Fibroblast of lung (primary cell): ENCODE measurements around the gene SMYD1.

Source experiments
- EZH2 ChIP-seq: IDR thresholded peaks from 2 replicates; pipeline ENCODE4 v1.5.1; 2012; ENCODE audit warnings: low read length, control low read depth, mild to moderate bottlenecking; ENCODE audit errors: missing control alignments
- TF ChIP-seq, protein P1 (sequence below), 2 donors: IDR thresholded peaks in 1 of 2; conservative IDR thresholded peaks in 1 of 2; 1 replicate in 1 of 2; 2 replicates in 1 of 2; pipeline ENCODE4 v1.5.1; 2011 to 2012; ENCODE audit warnings: low read length in 2 of 2, control low read depth in 1 of 2, inconsistent platforms in 1 of 2, low read depth in 1 of 2, mild to moderate bottlenecking in 1 of 2

DNA sequence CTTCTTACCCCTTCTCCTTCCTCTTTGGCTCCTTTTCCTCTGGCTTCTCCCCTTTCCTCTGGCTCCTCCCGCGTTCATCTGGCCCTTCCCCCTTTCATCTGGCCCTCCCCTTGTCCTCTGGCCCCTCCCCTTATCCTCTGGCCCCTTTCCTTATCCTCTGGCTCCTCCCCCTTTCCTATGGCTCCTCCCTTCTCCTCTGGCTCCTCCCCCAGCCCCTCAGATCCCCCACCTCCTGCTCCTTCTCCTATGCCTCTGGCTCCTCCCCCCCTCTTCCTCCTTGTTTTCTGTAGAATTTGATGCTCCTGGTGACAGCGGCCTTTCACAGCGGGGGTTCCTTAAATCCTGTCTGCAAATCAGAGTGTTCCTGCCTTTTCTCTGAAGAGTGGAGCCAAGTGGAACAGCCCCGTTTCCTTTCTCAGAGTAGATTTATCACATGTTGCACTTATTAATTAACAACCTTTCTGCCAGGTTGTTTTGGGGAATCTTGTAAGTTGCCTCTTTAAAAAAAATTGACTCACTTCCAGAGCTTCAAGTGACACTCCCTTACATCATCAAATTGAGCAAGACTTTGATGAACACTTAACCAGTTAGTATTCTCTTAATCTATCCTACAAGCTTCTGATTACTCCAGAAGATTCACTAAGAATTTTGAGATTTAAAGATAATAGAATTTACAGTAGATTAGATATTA lies 32.3 kb downstream of the SMYD1 start:
- TF ChIP-seq EZH2 = no peak
- TF ChIP-seq, protein P1, sequence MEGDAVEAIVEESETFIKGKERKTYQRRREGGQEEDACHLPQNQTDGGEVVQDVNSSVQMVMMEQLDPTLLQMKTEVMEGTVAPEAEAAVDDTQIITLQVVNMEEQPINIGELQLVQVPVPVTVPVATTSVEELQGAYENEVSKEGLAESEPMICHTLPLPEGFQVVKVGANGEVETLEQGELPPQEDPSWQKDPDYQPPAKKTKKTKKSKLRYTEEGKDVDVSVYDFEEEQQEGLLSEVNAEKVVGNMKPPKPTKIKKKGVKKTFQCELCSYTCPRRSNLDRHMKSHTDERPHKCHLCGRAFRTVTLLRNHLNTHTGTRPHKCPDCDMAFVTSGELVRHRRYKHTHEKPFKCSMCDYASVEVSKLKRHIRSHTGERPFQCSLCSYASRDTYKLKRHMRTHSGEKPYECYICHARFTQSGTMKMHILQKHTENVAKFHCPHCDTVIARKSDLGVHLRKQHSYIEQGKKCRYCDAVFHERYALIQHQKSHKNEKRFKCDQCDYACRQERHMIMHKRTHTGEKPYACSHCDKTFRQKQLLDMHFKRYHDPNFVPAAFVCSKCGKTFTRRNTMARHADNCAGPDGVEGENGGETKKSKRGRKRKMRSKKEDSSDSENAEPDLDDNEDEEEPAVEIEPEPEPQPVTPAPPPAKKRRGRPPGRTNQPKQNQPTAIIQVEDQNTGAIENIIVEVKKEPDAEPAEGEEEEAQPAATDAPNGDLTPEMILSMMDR (conservative IDR thresholded peaks at IDR 0.05 in 1 of 2, IDR thresholded peaks at IDR 0.05 in 1 of 2; ENCODE audit: low read depth in 1 of 2, low read length in 2 of 2) = no peak
